Uterus (tissue), 2 donors: ENCODE results near the gene SENP8.

ENCODE experiments used
- POLR2A ChIP-seq, 2 donors: fragments of 450-650 bp; IDR thresholded peaks; one replicate each; pipeline ENCODE4 v1.6.1; 2016; ENCODE audit warnings: antibody characterized with exemption in 2 of 2, mild to moderate bottlenecking in 1 of 2, moderate library complexity in 1 of 2
- TF ChIP-seq, protein P1 (sequence below), 4 experiments: fragments of 200-600 bp in 2 of 4; fragments of 450-650 bp in 2 of 4; sonication (generic) in 2 of 4; IDR thresholded peaks; one replicate each; pipeline ENCODE4 v1.5.1; 2016 to 2019; ENCODE audit warnings: antibody characterized with exemption in 4 of 4, mild to moderate bottlenecking in 2 of 4, moderate library complexity in 1 of 4

DNA sequence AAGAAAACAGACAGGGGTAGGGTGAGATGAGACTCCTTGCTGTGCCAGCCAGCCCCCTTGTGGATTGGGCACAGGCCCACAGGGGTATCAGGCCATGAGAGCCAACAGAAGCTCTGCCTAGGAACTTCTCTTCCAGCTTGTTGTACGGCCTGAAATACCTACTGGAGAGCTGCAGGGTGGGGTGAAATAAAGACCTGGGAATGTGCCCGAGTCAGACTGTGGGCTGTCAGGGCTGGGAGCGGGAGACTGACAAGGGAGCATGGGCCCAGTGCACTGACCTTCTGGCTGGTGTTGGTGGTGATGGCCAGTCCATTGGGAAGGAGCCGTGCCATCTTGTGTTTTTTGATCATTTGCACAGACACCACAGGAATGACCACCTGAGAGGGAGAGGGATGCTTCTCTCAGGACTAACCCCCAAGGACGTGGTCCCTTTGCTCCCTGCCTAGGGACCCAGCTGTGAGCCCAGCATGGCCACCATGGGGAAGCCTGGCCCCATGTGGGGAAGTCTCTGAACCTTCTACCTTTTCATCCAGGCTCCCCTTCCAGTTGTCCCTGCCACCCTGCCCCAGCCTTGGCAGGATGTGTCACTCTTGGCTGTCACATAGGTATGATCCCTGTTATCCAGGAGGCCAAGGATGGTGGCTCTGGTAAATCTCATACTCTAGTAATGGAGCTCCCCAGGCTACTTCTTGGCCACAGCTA is 48.7 kb downstream of the SENP8 start:
- TF ChIP-seq, protein P1, sequence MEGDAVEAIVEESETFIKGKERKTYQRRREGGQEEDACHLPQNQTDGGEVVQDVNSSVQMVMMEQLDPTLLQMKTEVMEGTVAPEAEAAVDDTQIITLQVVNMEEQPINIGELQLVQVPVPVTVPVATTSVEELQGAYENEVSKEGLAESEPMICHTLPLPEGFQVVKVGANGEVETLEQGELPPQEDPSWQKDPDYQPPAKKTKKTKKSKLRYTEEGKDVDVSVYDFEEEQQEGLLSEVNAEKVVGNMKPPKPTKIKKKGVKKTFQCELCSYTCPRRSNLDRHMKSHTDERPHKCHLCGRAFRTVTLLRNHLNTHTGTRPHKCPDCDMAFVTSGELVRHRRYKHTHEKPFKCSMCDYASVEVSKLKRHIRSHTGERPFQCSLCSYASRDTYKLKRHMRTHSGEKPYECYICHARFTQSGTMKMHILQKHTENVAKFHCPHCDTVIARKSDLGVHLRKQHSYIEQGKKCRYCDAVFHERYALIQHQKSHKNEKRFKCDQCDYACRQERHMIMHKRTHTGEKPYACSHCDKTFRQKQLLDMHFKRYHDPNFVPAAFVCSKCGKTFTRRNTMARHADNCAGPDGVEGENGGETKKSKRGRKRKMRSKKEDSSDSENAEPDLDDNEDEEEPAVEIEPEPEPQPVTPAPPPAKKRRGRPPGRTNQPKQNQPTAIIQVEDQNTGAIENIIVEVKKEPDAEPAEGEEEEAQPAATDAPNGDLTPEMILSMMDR (IDR thresholded peaks at IDR 0.05): no peak
- no peak for TF ChIP-seq POLR2A (IDR thresholded peaks at IDR 0.05)
